Uterus (tissue), 4 donors: Measurements from ENCODE around the gene SHTN1. TPM values are rescaled to one million over a fixed set of nuclear protein-coding genes. Genes with fewer than 3 reads are reported as not detected.

Experiments used
- DNase-seq, 2 donors: peaks; one replicate each; pipeline ENCODE4 v3.0.0-alpha.2; 2019 to 2020
- H3K27ac ChIP-seq, 2 donors: fragments of 200-600 bp; sonication (generic); 1 replicate in 1 of 2; 2 replicates in 1 of 2; pipeline ENCODE4 v1.5.1; 2016 to 2018
- H3K27me3 ChIP-seq, 2 donors: fragments of 200-600 bp; sonication (generic); one replicate each; pipeline ENCODE4 v1.5.1; 2018 to 2019; ENCODE audit warnings: control low read depth in 1 of 2
- H3K36me3 ChIP-seq, 2 donors: fragments of 200-600 bp; sonication (generic); one replicate each; pipeline ENCODE4 v1.5.1; 2019; ENCODE audit warnings: control low read depth in 1 of 2
- H3K4me1 ChIP-seq, 2 donors: fragments of 200-600 bp; sonication (generic); one replicate each; pipeline ENCODE4 v1.5.1; 2018 to 2019; ENCODE audit warnings: control low read depth in 1 of 2
- H3K4me3 ChIP-seq, 2 donors: fragments of 200-600 bp; sonication (generic); 1 replicate in 1 of 2; 2 replicates in 1 of 2; pipeline ENCODE4 v1.5.1; 2018 to 2019; ENCODE audit warnings: mild to moderate bottlenecking in 1 of 2
- H3K9me3 ChIP-seq, 2 donors: fragments of 200-600 bp; sonication (generic); one replicate each; pipeline ENCODE4 v1.5.1; 2019; ENCODE audit warnings: control low read depth in 1 of 2
- POLR2A ChIP-seq, 2 donors: fragments of 450-650 bp; IDR thresholded peaks; one replicate each; pipeline ENCODE4 v1.6.1; 2016; ENCODE audit warnings: antibody characterized with exemption in 2 of 2, mild to moderate bottlenecking in 1 of 2, moderate library complexity in 1 of 2
- intact Hi-C: fragments of 100-400 bp; cut with DNase I; formaldehyde crosslinking; loops from one replicate; pipeline ENCODE4 v1.15.1; 2023; ENCODE audit warnings: low total_unique reads
- total RNA-seq, 4 donors: library from RNA; depleted of rRNA in 3 of 4; stranded (reverse); fragments of >200 nt in 3 of 4; gene quantifications; one replicate each; pipeline versions ENCODE4 v1.1.0 to v1.2.4, GENCODE V29; 2014 to 2023
- TF ChIP-seq, protein P1 (sequence below), 4 experiments: fragments of 200-600 bp in 2 of 4; fragments of 450-650 bp in 2 of 4; sonication (generic) in 2 of 4; IDR thresholded peaks; one replicate each; pipeline ENCODE4 v1.5.1; 2016 to 2019; ENCODE audit warnings: antibody characterized with exemption in 4 of 4, mild to moderate bottlenecking in 2 of 4, moderate library complexity in 1 of 4
- donor health status: DM: yes; HTN: yes; CAD: no.

SHTN1 gene
- total RNA-seq, 4 donors from 2014 or later = 4.9 to 19.6 (median 7.3) TPM

DNA sequence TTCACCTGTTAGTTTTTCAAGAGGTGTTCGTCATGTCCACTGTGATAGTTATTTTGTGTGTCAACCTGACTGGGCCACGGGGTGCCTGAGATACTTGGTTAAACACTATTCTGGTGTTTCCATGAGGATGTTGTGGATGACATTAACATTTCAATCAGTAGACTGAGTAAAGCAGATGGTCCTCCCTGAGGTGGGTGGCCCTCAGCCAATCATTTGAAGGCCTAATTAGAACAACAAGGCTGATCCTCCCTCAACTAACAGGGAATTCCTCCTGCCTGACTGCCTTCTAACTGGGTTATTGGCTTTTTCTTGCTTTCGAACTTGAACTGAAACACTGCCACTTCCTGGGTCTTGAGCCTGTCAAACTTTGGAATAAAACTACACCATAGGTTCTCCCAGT lies 79.9 kb downstream of the SHTN1 start:
- no peak overlapping the region for H3K4me3 ChIP-seq
- DNase-seq = no peak
- TF ChIP-seq, protein P1, sequence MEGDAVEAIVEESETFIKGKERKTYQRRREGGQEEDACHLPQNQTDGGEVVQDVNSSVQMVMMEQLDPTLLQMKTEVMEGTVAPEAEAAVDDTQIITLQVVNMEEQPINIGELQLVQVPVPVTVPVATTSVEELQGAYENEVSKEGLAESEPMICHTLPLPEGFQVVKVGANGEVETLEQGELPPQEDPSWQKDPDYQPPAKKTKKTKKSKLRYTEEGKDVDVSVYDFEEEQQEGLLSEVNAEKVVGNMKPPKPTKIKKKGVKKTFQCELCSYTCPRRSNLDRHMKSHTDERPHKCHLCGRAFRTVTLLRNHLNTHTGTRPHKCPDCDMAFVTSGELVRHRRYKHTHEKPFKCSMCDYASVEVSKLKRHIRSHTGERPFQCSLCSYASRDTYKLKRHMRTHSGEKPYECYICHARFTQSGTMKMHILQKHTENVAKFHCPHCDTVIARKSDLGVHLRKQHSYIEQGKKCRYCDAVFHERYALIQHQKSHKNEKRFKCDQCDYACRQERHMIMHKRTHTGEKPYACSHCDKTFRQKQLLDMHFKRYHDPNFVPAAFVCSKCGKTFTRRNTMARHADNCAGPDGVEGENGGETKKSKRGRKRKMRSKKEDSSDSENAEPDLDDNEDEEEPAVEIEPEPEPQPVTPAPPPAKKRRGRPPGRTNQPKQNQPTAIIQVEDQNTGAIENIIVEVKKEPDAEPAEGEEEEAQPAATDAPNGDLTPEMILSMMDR (IDR thresholded peaks at IDR 0.05) = no peak
- no peak for TF ChIP-seq POLR2A (IDR thresholded peaks at IDR 0.05)
- no peaks in the 10 kb centered on the region for H3K9me3 ChIP-seq
- no peaks in the 10 kb centered on the region for H3K4me1 ChIP-seq
- intact Hi-C loops = no loop called here
- no peaks in the 10 kb centered on the region for H3K36me3 ChIP-seq
- H3K27me3 ChIP-seq = no peaks in the 10 kb centered on the region
- no peak overlapping the region for H3K27ac ChIP-seq

DNA sequence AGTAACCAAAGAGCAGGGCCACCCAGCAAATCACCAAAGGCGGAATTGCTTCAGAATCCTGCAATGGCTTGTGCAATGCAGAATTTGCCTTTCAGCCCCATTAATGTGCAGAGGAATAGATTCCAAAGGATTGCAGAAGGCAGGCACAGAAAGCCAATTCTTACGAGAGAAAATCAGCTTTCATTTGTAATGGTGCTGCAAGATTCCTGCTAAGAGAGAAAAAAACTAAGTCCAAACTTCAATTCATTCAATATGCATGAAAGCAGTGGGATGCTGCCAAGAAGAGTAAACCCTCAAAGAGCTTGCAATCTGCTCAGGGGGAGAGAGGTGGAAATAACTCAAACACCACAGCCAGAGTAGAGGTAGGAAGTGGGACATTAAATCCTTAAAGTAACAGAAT lies 85.3 kb downstream of the SHTN1 start:
- H3K4me3 ChIP-seq = no peak overlapping the region
- TF ChIP-seq, protein P1 (IDR thresholded peaks at IDR 0.05) = no peak
- TF ChIP-seq POLR2A (IDR thresholded peaks at IDR 0.05) = no peak
- intact Hi-C loops = no loop called here
- H3K4me1 ChIP-seq = no peaks in the 10 kb centered on the region
- no peak overlapping the region for H3K27ac ChIP-seq
- no peaks in the 10 kb centered on the region for H3K27me3 ChIP-seq
- DNase-seq = no peak
- no peaks in the 10 kb centered on the region for H3K36me3 ChIP-seq
- H3K9me3 ChIP-seq = no peaks in the 10 kb centered on the region

DNA sequence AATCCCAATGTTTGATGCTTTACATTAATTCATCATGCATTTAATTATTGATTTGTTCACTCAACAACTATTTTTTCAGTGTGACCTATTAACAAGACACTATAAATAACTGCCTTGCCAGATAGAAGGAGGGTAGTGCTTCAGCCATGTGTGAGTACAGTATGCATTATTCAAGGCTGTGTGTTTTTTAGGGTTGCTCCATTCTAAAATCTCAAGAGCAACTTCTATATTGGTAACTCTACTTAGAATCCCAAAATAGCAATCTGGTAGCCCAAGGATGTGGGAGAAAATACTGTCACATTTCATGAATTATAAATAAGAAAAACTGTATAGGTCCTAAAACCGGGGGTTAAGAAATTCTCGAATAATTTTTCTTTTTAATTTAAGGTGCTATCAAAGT lies 85.8 kb downstream of the SHTN1 start:
- TF ChIP-seq POLR2A (IDR thresholded peaks at IDR 0.05) = no peak
- TF ChIP-seq, protein P1 (IDR thresholded peaks at IDR 0.05) = no peak
- Histone ChIP-seq H3K4me3 (no peak overlapping the region), H3K4me1 (no peaks in the 10 kb centered on the region), H3K9me3 (no peaks in the 10 kb centered on the region), H3K36me3 (no peaks in the 10 kb centered on the region), H3K27ac (no peak overlapping the region), H3K27me3 (no peaks in the 10 kb centered on the region)
- intact Hi-C loops = no loop called here
- DNase-seq = no peak

DNA sequence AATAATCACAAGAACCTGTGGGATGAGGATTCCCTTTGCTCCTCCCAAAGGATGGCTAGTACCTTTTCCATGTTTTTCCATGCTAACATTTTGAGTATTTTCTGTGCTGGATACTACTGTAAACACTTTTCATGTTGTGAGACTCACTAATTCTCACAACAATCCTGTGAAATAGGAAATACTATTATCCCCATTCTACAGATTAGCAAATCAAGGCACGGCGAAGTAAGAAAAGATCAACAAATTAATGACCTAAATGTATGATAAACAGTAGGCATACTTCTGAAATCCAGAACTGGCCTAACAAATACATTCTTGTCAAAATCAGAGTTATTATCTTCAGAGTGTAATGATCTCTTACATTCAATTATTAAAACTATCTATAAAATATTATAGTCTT lies 86.4 kb downstream of the SHTN1 start:
- no peak for TF ChIP-seq POLR2A (IDR thresholded peaks at IDR 0.05)
- TF ChIP-seq, protein P1 (IDR thresholded peaks at IDR 0.05) = no peak
- Histone ChIP-seq H3K27ac (no peak overlapping the region), H3K27me3 (no peaks in the 10 kb centered on the region), H3K36me3 (no peaks in the 10 kb centered on the region), H3K9me3 (no peaks in the 10 kb centered on the region), H3K4me1 (no peaks in the 10 kb centered on the region), H3K4me3 (no peak overlapping the region)
- no peak for DNase-seq
- intact Hi-C loops = no loop called here

DNA sequence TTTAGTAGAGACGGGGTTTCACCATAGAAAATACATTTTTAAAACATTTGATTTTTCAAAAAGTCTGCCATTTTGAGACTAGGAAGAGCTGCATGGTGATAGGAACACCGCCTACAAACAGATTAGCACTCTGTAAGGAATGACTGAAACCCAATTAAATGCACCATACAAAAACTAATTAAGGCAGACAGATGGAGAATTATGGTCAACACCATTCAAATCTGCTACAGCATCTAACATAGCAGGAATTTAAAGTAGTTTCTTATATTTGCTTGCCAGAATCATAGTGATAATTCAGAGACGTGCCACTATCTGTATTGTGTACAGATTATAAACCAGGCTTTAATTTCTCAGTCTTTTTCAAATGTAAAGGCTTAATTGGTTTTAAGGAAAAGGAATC lies 87.5 kb downstream of the SHTN1 start:
- DNase-seq = no peak
- Histone ChIP-seq H3K9me3 (no peaks in the 10 kb centered on the region), H3K27ac (no peak overlapping the region), H3K4me1 (no peaks in the 10 kb centered on the region), H3K4me3 (no peak overlapping the region), H3K36me3 (no peaks in the 10 kb centered on the region), H3K27me3 (no peaks in the 10 kb centered on the region)
- TF ChIP-seq POLR2A (IDR thresholded peaks at IDR 0.05) = no peak
- TF ChIP-seq, protein P1 (IDR thresholded peaks at IDR 0.05) = no peak
- intact Hi-C loops = no loop called here
